GM18861 (cell line): ENCODE measurements around the gene CYP1A1.
"Not testable (repeated sequence)": the region's sequence is repeated elsewhere in the genome, so short reads cannot be mapped to it uniquely, and the experiment has no call there.

Experiments
- ATAC-seq: cut with Tn5 transposase; IDR thresholded peaks from one replicate; pipeline ENCODE4 v1.9.1; 2021; ENCODE audit not compliant: unreplicated experiment

CYP1A1 gene

DNA sequence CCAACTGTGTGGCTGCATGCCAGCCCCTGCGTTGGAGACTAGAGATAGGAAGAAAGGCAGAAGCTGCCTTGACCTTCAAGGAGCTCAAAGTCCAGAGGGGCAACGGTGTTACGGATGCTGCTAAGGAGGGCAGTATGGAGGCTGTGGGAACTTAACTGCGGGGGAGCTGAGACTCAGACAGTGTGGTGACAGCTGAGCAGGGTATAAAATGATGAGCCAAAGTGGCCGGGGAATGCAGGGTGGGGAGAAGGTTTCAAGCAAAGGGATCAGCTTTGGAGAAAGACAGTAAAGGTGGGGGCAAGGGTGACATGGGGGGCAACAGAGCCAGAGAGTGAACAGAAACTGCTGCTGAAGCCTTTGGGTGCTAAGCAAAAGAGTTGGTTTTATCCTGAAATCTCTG lies 17.1 kb upstream of the CYP1A1 start:
- no peak for ATAC-seq

DNA sequence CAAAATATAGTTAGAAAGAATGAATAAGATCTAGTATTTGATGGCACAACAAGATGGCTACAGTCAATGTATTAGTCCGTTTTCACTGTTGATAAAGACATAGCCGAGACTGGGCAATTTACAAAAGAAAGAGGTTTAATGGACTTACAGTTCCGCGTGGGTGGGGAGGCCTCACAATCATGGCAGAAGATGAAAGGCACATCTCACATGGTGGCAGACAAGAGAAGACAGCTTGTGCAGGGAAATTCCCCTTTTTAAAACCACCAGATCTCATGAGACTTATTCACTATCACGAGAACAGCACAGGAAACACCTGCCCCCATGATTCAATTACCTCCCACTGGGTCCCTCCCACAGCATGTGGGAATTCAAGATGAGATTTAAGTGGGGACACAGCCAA lies 12.9 kb upstream of the CYP1A1 start:
- not testable (repeated sequence) for ATAC-seq

DNA sequence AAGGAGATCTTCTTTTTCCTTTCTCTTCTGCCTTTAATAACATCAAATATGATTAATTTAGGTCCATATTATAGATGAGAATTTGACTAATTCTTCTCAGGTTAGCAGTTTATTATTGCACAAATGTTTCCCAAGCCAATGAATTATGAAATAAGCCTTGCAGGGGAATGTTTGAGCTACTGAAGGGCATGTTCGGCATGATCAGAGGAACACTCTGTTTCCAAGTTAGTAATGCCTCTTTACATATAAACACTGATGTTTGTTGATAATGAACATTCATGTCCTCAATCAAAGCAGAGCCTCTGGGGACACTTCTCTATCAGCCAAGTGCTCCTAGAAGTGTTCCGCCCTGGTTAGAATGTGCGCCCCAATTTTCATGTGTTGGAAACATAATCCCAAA lies 10.0 kb upstream of the CYP1A1 start:
- ATAC-seq, result no peak

DNA sequence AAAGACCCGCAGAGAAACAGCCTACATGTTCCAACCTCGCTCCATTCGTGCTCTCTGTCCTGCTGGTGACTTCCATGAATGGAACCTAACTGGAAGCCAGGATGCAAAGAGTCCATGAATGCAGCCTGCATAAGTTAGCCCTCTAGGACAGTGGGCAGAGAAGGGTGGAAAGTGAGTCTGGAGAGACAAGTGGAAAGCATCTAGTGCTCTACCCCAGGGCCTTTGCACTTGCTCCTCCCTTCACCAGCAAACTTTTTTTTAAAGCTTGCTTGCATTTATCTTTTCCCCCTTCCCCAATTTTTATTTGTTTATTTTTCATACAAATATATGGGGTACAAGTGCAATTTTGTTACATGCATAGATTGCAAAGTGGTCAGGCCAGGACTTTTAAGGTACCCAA lies 7.9 kb upstream of the CYP1A1 start:
- ATAC-seq, result no peak

DNA sequence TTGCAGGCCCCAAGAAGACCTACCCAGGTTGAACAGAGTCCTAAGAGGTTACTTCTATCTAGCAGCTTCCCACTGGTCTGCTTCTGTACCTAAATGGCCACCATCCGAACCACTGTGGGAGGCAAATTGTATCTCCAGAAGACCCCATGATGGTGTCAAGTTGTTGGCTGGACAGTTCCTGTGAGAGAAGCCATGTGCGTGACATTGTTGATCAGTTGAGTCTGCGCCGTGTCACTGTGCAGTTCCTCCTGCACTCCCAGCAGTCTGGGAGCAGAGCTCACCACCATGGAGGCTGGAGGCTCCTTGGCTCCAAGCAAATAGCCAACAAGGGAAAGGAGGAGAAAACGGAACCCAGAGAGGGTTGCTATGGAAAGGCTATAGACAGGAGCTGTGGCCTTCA lies 7.5 kb upstream of the CYP1A1 start:
- ATAC-seq, result no peak

DNA sequence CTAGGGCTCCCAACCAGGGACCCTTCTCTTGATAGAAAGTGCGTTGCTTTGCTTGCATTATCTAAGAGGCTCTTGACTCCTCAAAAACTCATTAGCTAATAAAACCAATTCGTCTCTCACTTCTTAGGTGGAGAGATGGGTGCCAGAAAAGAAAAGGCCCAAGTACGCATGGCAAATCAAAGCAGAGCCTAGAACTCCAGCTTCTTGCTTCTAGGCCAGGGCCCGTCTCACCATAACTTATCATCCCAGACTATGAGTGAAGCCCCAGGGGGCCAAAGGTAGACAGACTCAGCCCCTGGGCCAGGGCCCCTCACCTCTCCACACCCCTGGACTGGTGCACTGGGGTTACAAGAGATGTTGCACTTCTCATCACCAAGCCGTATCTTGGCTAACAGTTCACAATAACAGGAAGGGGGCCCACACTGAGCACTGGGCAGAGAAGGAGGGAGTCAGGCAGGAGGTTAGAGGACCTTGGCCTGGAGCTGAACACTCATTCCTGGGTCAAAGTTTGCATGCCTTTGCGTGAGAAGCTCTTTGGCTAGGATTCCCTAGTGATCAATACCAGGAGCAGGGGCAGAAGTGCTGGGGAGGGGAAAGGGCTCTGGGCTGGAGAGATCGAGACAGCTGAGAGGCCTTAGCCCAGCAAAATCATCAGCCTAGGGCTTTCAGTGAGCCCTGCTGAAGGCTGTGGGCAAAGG lies 5.4 kb upstream of the CYP1A1 start:
- no peak for ATAC-seq

DNA sequence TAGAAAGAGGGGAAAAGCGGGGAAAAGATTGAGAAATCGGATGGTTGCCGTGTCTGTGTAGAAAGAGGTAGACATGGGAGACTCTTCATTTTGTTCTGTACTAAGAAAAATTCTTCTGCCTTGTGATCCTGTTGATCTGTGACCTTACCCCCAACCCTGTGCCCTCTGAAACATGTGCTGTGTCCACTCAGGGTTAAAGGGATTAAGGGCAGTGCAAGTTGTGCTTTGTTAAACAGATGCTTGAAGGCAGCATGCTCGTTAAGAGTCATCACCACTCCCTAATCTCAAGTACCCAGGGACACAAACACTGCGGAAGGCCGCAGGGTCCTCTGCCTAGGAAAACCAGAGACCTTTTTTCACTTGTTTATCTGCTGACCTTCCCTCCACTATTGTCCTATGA lies 4.0 kb upstream of the CYP1A1 start:
- not testable (repeated sequence) for ATAC-seq

DNA sequence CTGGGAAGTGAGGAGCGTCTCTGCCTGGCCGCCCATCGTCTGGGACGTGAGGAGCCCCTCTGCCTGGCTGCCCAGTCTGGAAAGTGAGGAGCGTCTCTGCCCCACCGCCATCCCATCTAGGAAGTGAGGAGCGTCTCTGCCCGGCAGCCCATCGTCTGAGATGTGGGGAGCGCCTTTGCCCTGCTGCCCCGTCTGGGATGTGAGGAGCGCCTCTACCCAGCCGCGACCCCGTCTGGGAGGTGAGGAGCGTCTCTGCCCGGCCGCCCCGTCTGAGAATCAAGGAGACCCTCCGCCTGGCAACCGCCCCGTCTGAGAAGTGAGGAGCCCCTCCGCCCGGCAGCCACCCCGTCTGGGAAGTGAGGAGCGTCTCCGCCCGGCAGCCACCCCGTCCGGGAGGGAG lies 3.4 kb upstream of the CYP1A1 start:
- not testable (repeated sequence) for ATAC-seq

DNA sequence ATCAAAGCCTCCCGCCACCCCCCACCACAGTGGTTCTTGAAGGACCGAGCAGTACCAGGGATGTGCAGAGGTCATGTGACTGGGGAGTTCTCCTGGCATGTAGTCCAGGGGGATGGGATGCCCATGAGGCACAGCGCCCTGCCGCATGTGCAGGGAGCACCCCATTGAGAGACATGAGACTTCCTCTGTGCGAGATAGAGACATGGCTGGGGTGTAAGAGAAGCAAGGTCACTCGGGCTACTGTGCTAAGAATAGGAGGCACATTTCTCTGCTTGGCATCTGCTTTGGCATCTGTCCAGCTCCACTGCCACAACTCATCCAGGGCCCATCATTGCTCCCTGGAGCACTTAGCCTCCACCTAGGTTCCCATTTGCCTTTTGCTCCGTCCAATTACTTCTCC lies 2.4 kb upstream of the CYP1A1 start:
- no peak for ATAC-seq

DNA sequence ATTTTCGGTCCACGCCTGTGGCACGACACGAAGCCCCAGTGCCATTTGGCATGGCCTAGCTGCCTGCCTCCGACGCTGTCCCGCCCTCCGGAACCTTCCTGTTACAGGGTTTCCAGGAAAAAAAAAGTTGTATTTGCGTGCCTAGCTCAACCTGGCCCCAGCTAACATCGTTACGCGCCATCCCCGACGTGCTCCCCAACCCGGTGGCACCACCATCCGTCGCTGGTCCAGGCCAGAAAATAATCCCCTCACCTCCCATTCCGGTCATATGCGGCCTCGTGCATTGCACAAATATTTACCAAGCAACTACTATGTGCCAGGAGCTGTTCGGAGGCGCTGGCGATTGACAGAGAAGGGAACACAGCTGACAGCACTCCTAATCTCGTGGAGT lies 1.4 kb upstream of the CYP1A1 start:
- no peak for ATAC-seq

DNA sequence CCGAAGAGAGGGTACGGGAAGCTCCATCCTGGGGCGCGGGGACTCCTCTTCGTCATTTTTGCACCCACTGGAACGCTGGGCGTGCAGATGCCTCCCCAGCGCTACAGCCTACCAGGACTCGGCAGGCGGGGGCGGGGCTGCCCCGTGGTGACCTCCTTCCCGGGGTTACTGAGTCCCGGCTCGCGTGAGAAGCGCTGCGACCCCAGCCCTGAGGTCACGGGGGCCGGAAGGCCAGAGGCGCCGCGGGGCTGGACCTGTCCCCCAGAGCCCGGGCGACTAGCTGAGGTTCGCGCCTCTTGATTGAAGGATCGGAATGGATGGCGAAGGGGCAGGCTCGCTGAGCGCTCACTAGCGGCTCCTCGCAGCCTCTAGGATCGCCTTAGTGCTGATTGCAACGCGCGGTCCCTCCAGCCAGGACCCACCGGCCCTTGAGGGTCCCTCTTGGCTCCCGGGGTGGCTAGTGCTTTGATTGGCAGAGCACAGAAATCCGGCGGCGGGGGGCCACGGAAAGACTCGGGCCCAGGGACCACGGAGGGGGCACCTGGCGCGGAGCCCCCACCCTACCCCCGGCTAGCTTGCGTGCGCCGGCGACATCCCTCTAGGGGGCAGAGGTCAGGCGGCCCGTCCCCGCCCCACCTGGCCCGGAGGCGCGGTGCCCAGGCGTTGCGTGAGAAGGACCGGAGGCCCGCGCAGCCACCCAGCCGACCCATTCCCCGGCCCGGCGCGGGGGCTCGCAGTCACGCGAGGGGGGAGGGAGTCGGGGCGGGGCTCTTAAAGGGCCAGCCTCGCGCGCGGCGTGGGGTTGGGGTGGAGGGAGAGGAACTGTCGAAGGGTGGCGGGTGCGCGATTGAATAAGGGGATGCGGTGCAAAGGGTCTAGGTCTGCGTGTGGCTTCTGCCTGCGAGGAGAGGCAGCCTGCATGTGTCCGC lies 781 bp upstream of the CYP1A1 start:
- no peak for ATAC-seq

DNA sequence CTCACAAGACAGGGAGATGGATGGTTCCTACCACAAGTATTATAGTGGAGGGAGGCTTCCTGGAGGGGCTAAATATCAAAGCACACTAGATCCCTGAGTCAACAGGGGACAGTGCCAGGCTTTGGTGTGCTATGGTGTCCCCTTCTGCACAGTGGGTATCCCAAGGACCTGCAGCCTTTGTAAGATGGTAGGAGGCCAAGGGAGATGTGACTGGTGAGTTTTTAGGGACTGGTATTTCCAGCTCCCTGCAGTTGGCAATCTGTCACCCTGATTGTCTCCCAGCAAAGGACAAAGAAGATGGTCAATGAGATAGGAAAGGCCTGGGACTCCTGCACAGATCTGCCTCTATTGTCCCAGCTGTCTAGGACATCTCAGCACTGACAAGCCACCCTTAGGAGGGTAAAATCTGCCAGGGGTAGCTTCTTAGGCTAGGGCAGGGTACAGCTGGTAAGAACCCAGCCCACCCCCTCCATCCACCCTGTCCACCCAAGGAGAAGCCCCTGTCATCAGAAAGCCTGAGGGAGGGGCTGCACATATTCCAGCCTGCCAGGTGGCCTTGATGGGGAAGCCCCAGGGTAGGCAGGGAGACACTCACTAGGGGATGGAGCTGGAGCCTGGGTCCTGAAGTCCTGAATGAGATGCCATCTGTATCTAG lies 631 bp downstream of the CYP1A1 start:
- no peak for ATAC-seq

DNA sequence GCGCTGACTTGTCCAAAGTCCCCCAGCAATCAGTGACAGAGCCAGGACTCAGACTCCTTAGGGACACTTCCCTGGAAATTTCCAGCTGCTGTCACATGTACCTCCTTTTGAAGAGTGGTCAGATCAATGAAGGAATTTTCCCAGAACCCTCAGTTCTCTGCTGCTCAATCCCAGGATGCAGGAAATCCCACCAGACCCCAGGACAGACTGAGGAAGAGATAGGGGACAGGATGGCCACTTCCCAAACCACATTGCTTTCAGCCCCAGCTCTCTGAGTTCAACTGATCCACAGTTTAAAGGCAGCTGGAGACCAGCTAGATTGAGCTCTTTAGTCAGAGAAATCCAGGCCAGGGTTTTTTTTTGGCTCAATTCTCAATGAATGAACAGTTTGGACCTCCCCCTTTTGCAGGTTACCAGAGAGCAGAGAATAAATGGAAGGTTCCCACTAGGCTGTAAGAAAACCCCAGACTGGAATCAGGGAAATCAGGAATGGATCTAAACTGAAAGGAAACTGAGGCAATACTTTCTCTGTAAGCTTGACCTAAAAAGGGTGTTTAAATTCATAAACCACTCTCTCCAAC lies 1.5 kb downstream of the CYP1A1 start:
- ATAC-seq, result no peak

DNA sequence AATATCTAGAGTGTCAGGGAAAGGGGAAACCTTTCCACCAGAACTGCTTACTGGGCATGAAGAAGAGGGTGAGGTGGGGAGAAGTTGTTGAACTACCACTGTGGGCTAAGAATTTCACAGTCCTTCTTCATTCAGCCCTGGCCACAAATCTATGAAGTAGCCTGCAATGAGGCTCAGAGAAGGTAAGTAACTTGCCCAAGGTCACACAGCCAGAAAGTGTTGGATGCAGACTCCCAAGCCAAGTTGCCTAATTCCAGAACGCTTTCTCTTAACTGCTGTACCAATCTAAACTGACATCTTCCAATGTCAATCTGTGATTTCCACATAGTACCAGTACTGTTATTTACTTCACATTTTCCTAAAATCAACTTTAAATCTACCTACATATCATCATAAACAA lies 2.1 kb downstream of the CYP1A1 start:
- ATAC-seq, result no peak

DNA sequence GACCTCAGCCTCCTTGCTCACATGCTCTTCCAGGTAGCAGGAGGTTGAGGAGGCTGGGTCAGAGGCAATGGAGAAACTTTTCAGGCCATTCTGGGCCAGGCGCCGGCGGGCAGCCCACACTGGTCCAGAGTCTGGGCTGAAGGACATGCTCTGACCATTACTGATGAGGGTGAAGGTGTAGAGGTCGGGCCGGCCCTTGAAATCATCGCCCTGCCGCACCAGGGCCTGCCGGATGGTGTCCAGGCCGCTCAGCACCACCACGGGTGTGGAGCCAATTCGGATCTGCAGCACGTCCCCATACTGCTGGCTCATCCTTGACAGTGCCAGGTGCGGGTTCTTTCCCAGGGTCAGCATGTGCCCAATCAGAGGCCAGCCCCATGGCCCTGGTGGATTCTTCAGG lies 2.7 kb downstream of the CYP1A1 start:
- no peak for ATAC-seq

DNA sequence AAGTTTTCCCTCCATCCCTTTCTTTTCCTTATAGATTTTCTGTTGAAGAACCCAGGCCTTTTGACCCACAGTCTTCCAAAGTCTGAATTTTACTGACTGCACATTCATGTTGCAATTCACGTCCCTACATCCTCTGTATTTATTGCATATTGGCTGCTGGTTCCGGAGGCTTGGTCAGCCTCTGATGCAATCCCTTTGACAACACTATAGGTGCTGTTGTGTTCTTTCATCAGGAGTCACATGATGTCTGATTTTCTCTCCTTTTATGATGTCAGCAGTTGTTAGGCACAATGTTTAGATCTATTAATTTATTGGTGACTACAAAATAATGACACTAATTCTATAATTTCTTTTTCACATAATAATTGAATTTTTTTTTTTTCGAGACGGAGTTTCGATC lies 8.7 kb downstream of the CYP1A1 start:
- no peak for ATAC-seq

DNA sequence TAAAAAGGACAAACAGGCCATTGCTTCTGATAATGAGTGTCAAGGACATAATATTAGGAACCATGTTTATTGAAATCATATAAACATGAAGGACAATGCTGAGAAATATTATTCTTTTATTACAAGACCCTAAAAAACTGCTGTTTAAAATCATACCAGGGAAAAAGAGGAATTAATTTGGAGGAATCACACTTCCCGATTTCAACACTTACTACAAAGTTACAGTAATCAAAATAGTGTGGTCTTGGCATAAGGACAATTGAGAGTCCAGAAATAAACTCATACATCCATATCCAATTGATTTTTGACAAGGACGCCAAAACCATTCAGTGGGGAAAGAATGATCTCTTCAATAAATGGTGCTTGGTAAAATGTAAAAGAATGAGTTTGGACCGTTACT lies 13.0 kb downstream of the CYP1A1 start:
- no peak for ATAC-seq

DNA sequence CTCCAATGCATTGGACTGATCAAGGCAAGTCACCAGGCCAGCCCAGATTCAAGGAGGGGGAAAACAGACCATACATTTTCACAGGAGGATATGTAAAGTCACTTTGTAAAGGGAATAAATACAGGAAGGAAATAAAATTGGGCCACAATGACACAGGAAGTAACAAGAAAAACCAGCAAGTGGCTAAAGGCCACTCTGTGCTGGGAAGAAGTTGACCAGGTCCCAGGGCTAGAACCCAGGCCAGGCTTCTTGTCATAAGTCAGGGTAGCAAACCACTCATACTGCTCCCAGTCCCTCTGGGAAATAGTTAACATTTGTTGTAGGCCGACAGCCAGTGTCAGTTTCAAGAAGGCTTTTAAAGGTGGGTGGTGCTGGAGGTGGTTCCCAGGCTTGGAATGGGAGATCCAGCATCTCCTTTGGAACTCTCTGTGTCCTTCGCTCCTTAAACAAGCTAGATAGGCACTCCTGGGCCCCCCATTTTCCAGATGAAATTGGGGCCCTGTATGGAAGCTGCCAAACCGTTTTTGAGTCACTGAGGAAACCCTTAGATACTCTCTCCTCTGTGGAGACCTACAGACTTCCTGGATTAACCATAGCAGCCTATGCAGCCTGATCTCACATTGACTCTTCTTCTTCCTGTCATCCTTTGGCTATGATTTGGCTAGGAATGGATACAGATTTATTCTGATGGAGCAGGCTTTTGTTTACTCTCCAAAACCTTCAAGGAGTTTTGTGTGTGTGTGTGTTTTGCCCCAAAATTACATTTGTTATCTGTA lies 14.8 kb downstream of the CYP1A1 start:
- no peak for ATAC-seq

DNA sequence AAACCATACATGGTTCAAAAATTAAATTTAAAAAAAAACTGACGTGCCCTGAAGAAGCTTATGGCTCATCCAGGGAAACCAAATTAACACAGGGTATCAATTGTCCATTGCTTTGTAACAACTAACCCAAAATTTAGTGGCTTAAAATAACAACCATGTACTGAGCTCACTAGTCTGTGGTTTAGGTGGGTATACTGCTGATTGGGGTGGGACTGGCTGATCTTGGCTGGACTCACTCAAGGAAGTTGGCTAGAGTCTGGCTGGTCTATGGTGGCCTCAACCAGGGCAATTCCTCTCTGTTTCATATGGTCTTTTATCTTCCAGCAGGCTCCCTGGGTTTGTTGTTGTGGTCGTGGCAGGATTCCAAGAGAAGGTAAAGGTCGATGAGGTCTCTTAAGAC lies 15.4 kb downstream of the CYP1A1 start:
- ATAC-seq, result no peak

DNA sequence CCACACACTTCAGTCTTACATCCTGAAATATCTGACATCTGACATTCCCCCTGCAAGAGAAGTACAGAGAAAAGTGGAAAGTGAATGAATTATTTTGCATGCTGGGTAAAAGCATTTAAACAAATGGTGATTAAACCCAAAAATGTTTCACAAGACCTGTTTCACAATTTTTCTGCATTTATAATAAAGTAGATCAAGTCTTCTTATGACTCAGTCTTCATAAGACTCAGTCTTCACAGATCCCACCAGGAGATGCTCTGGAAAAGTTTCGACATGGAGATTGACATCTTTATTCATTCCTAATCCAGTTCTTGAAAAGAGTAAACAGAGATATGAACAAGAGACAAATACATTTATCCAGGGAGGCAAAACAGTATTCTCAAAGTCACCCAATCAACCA lies 16.3 kb downstream of the CYP1A1 start:
- no peak for ATAC-seq

DNA sequence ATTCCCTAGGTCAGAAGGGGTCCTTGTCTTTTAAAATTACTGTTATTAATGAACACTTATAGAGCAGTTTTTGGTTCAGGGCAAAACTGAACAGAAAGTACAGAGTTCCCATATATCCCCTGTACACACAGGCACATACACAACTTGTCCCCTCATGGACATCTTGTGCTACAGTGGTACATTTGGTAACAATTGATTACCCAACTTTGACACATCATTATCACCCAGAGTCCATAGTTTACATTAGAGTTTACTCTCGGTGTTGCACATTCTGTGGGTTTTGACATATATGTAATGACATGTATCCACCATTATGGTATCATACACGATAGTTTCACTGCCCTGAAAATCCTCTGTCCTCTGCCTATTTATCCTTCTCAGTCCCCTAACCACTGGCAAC lies 28.5 kb downstream of the CYP1A1 start:
- no peak for ATAC-seq
